ENCODE results near the gene ISM2. TPM values are rescaled to one million over a fixed set of nuclear protein-coding genes. Genes with fewer than 3 reads are reported as not detected.
"Not testable (repeated sequence)": the region's sequence is repeated elsewhere in the genome, so short reads cannot be mapped to it uniquely, and the experiment has no call there.

The ISM2 gene
- total RNA-seq, 1 experiment from 2014 or later = 13.3 TPM

DNA sequence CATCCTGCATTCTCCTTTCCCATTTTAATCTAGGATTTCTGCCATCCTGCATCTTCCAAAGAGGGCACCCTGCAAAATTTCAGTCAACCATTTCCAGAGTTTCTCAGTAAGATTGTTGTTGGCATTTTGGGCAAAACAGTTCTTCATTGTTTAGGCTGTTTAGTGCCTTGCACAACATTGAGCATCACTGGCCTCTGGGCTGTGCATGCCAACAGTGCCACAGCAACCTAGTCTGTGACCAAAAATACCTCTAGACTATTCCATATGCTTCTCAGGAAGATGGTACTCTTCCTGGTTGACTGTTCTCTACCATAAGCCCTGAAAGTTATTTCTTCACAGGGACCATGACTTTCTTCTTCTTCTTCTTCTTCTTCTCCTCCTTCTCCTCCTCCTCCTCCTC, 32.5 kb upstream of the ISM2 start:
- TF ChIP-seq, protein P1, sequence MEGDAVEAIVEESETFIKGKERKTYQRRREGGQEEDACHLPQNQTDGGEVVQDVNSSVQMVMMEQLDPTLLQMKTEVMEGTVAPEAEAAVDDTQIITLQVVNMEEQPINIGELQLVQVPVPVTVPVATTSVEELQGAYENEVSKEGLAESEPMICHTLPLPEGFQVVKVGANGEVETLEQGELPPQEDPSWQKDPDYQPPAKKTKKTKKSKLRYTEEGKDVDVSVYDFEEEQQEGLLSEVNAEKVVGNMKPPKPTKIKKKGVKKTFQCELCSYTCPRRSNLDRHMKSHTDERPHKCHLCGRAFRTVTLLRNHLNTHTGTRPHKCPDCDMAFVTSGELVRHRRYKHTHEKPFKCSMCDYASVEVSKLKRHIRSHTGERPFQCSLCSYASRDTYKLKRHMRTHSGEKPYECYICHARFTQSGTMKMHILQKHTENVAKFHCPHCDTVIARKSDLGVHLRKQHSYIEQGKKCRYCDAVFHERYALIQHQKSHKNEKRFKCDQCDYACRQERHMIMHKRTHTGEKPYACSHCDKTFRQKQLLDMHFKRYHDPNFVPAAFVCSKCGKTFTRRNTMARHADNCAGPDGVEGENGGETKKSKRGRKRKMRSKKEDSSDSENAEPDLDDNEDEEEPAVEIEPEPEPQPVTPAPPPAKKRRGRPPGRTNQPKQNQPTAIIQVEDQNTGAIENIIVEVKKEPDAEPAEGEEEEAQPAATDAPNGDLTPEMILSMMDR (IDR thresholded peaks at IDR 0.05; ENCODE audit: insufficient read depth in 1 of 2, low read depth in 1 of 2, low read length in 1 of 2, severe bottlenecking in 1 of 2, unreplicated experiment in 1 of 2) = no peak
- H3K27me3 Mint-ChIP-seq (ENCODE audit: insufficient read depth, unreplicated experiment) = no peaks in the 10 kb centered on the region
- ChIA-PET POLR2A (no interaction called here), CTCF (no interaction called here)
- intact Hi-C loops (cut with micrococcal nuclease; ENCODE audit: unreplicated experiment) = no loop called here
- no peak overlapping the region for H3K27ac Mint-ChIP-seq (ENCODE audit: unreplicated experiment)
- DNase-seq = no peak
- H3K4me3 Mint-ChIP-seq (ENCODE audit: unreplicated experiment) = no peak overlapping the region
- BruUV-seq (replicated peaks) = no TSS peak
- no peaks in the 10 kb centered on the region for H3K4me1 ChIP-seq
- H3K4me1 Mint-ChIP-seq (ENCODE audit: low read depth, unreplicated experiment) = no peaks in the 10 kb centered on the region
- H3K9me3 ChIP-seq = no peaks in the 10 kb centered on the region
- no peaks in the 10 kb centered on the region for H3K9me3 Mint-ChIP-seq (ENCODE audit: unreplicated experiment)
- peaks cover 31% of the 10 kb centered on the region for H3K36me3 Mint-ChIP-seq (ENCODE audit: insufficient read depth, unreplicated experiment)
- H3K27me3 ChIP-seq (replicated peaks; ENCODE audit: control insufficient read depth, insufficient read depth, low read length) = no peaks in the 10 kb centered on the region
- H3K36me3 ChIP-seq (ENCODE audit: control insufficient read depth, insufficient read depth, low read length) = no peaks in the 10 kb centered on the region
- H3K4me3 ChIP-seq (ENCODE audit: low read depth, low read length) = no peak overlapping the region

DNA sequence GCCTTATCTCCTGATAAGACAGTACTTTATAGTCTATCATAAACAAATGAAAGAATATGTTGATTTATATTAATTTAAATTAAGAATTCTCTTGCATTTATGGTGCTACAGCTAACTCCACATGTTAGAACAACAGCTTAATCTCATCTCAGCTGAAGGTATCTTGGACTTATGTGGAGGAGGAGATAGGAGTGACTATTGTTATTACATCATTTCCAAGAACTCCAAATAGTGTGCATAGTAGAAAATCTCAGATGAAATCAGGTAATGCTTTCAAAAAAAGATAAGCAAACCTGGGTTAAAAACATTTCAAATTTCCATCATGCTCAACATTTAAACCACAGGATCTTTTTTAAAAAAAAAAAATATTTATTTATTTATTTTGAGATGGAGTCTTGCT, 31.3 kb upstream of the ISM2 start:
- intact Hi-C loops (cut with micrococcal nuclease; ENCODE audit: unreplicated experiment) = no loop called here
- Mint-ChIP-seq H3K4me3 (ENCODE audit: unreplicated experiment) (no peak overlapping the region), H3K9me3 (ENCODE audit: unreplicated experiment) (no peaks in the 10 kb centered on the region), H3K36me3 (ENCODE audit: insufficient read depth, unreplicated experiment) (peaks cover 25% of the 10 kb centered on the region), H3K4me1 (ENCODE audit: low read depth, unreplicated experiment) (no peaks in the 10 kb centered on the region), H3K27me3 (ENCODE audit: insufficient read depth, unreplicated experiment) (no peaks in the 10 kb centered on the region), H3K27ac (ENCODE audit: unreplicated experiment) (no peak overlapping the region)
- ChIA-PET POLR2A (no interaction called here), CTCF (no interaction called here)
- H3K4me1 ChIP-seq = no peaks in the 10 kb centered on the region
- TF ChIP-seq, protein P1 (IDR thresholded peaks at IDR 0.05; ENCODE audit: insufficient read depth in 1 of 2, low read depth in 1 of 2, low read length in 1 of 2, severe bottlenecking in 1 of 2, unreplicated experiment in 1 of 2) = no peak
- H3K4me3 ChIP-seq (ENCODE audit: low read depth, low read length) = no peak overlapping the region
- H3K9me3 ChIP-seq = no peaks in the 10 kb centered on the region
- DNase-seq = no peak
- H3K36me3 ChIP-seq (ENCODE audit: control insufficient read depth, insufficient read depth, low read length) = no peaks in the 10 kb centered on the region
- H3K27me3 ChIP-seq (replicated peaks; ENCODE audit: control insufficient read depth, insufficient read depth, low read length) = no peaks in the 10 kb centered on the region
- BruUV-seq (replicated peaks) = no TSS peak

DNA sequence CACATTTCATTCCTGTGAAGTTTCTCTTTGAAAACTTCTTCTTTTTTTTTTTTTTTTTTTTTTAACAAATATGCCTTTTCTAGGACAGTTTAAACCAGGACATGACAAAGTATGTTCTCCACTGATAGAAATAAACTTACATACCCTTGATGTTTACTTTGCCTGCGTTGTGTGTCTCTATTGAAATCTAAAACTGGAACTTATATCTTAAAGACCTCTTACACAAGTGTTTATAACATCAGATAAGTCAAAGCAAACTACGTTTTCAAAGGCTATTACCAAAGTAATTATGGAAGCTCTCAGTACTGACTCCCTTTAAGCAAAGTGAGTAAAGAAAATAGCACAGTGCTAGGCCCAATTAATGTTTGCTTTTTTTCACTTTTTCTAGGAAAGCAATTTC, 30.6 kb upstream of the ISM2 start:
- no peak for DNase-seq
- Mint-ChIP-seq H3K27me3 (ENCODE audit: insufficient read depth, unreplicated experiment) (no peaks in the 10 kb centered on the region), H3K9me3 (ENCODE audit: unreplicated experiment) (no peaks in the 10 kb centered on the region), H3K36me3 (ENCODE audit: insufficient read depth, unreplicated experiment) (peaks cover 25% of the 10 kb centered on the region), H3K27ac (ENCODE audit: unreplicated experiment) (no peak overlapping the region), H3K4me1 (ENCODE audit: low read depth, unreplicated experiment) (peaks cover 7% of the 10 kb centered on the region), H3K4me3 (ENCODE audit: unreplicated experiment) (no peak overlapping the region)
- CTCF ChIA-PET = no interaction called here
- H3K4me3 ChIP-seq (ENCODE audit: low read depth, low read length) = no peak overlapping the region
- H3K36me3 ChIP-seq (ENCODE audit: control insufficient read depth, insufficient read depth, low read length) = no peaks in the 10 kb centered on the region
- POLR2A ChIA-PET = no interaction called here
- TF ChIP-seq, protein P1 (IDR thresholded peaks at IDR 0.05; ENCODE audit: insufficient read depth in 1 of 2, low read depth in 1 of 2, low read length in 1 of 2, severe bottlenecking in 1 of 2, unreplicated experiment in 1 of 2) = no peak
- no TSS peak for BruUV-seq (replicated peaks)
- H3K27me3 ChIP-seq (replicated peaks; ENCODE audit: control insufficient read depth, insufficient read depth, low read length) = no peaks in the 10 kb centered on the region
- H3K4me1 ChIP-seq = no peaks in the 10 kb centered on the region
- intact Hi-C loops (cut with micrococcal nuclease; ENCODE audit: unreplicated experiment) = no loop called here
- no peaks in the 10 kb centered on the region for H3K9me3 ChIP-seq

DNA sequence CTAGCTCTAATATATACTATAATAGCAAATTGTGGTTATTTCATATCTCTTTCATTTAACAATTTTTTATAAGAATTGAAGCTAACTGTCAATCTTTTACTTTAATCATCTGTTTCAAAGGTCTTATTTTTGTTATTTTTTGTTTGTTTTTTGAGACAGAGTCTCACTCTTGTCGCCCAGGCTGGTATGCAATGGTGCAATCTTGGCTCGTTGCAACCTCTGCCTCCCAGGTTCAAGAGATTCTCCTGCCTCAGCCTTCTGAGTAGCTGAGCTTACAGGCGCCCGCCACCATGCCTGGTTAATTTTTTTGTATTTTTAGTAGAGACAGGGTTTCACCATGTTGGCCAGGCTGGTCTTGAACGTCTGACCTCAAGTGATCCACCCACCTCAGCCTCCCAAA, 30.1 kb upstream of the ISM2 start:
- POLR2A ChIA-PET; H3K27me3 Mint-ChIP-seq (ENCODE audit: insufficient read depth, unreplicated experiment); BruUV-seq (replicated peaks); H3K4me1 Mint-ChIP-seq (ENCODE audit: low read depth, unreplicated experiment); CTCF ChIA-PET; H3K36me3 ChIP-seq (ENCODE audit: control insufficient read depth, insufficient read depth, low read length); H3K4me1 ChIP-seq; H3K4me3 Mint-ChIP-seq (ENCODE audit: unreplicated experiment); H3K27me3 ChIP-seq (replicated peaks; ENCODE audit: control insufficient read depth, insufficient read depth, low read length); DNase-seq; H3K27ac Mint-ChIP-seq (ENCODE audit: unreplicated experiment); H3K4me3 ChIP-seq (ENCODE audit: low read depth, low read length); H3K9me3 ChIP-seq; H3K9me3 Mint-ChIP-seq (ENCODE audit: unreplicated experiment); intact Hi-C loops (cut with micrococcal nuclease; ENCODE audit: unreplicated experiment): not testable (repeated sequence)
- peaks cover 22% of the 10 kb centered on the region for H3K36me3 Mint-ChIP-seq (ENCODE audit: insufficient read depth, unreplicated experiment)

Measured in Caco-2 (cell line).